B cell (primary cell): ENCODE results near the gene CDC25A. TPM values are rescaled to one million over a fixed set of nuclear protein-coding genes. Genes with fewer than 3 reads are reported as not detected.

Experiments
- ATAC-seq: fragments of 200-7000 bp; cut with Tn5 transposase; one replicate; pipeline ENCODE4 v1.10.0; 2021; ENCODE audit warnings: low read depth, mild to moderate bottlenecking, moderate number of reproducible peaks, moderate library complexity
- CTCF ChIA-PET: fragments of 350-600 bp; sonication (Branson Sonifier 250); formaldehyde crosslinking; loops from one replicate; lab custom pipeline; 2021; ENCODE audit warnings: antibody characterized with exemption, inconsistent platforms; lab: Charles Lee
- POLR2A ChIA-PET: fragments of 350-600 bp; sonication (Branson Sonifier 250); formaldehyde crosslinking; loops from one replicate; lab custom pipeline; 2021; ENCODE audit warnings: antibody characterized with exemption; lab: Charles Lee
- DNase-seq: peaks from one replicate; pipeline ENCODE4 v3.0.0; 2013
- H2AFZ ChIP-seq: 2 replicates; pipeline ENCODE4 v1.6.1; 2012; ENCODE audit warnings: mild to moderate bottlenecking, low read depth, low read length; ENCODE audit not compliant: insufficient read depth, poor library complexity, severe bottlenecking
- H3K27ac ChIP-seq, 2 donors: 1 replicate in 1 of 2; 2 replicates in 1 of 2; pipeline ENCODE4 v1.5.1; 2012 to 2013; ENCODE audit warnings: low read length in 2 of 2, mild to moderate bottlenecking in 2 of 2, moderate library complexity in 1 of 2
- H3K27me3 ChIP-seq, 4 experiments: fragments of 200-600 bp in 1 of 4; sonication (generic) in 1 of 4; replicated peaks in 1 of 4; 1 replicate in 2 of 4; 2 replicates in 2 of 4; pipeline versions ENCODE4 v1.6.1 to v1.7.0; 2013 to 2016; ENCODE audit warnings: low read length in 3 of 4, mild to moderate bottlenecking in 2 of 4, mixed read lengths in 1 of 4, moderate library complexity in 1 of 4; ENCODE audit not compliant: insufficient read depth in 4 of 4, control insufficient read depth in 3 of 4; ENCODE audit errors: control extremely low read depth in 1 of 4
- H3K36me3 ChIP-seq, 2 experiments: replicated peaks in 1 of 2; 1 replicate in 1 of 2; 2 replicates in 1 of 2; pipeline versions ENCODE4 v1.6.1 to v1.7.1; 2013; ENCODE audit warnings: low read length in 1 of 2; ENCODE audit not compliant: insufficient read depth in 2 of 2, control insufficient read depth in 1 of 2; ENCODE audit errors: control extremely low read depth in 1 of 2, extremely low read depth in 1 of 2
- H3K4me1 ChIP-seq, 2 donors: fragments of 200-600 bp in 1 of 2; sonication (generic) in 1 of 2; 1 replicate in 1 of 2; 2 replicates in 1 of 2; pipeline versions ENCODE4 v1.5.1 to v1.6.1; 2013 to 2017; ENCODE audit warnings: low read length in 2 of 2; ENCODE audit not compliant: control insufficient read depth in 2 of 2, insufficient read depth in 2 of 2
- H3K4me2 ChIP-seq: replicated peaks from 2 replicates; pipeline ENCODE3; 2012; ENCODE audit warnings: mild to moderate bottlenecking, low read depth, low read length; ENCODE audit not compliant: poor library complexity, severe bottlenecking
- H3K4me3 ChIP-seq, 5 experiments: fragments of 200-600 bp in 1 of 5; sonication (generic) in 1 of 5; 1 replicate in 3 of 5; 2 replicates in 2 of 5; pipeline versions ENCODE4 v1.5.1 to v1.7.0; 2011 to 2016; ENCODE audit warnings: low read length in 4 of 5, mild to moderate bottlenecking in 4 of 5, low read depth in 2 of 5, control low read depth in 1 of 5, moderate library complexity in 1 of 5; ENCODE audit not compliant: insufficient read depth in 1 of 5; ENCODE audit errors: control extremely low read depth in 1 of 5, extremely low read depth in 1 of 5
- H3K79me2 ChIP-seq: fragments of 200-600 bp; sonication (generic); one replicate; pipeline ENCODE4 v1.6.0; 2016; ENCODE audit warnings: low read length; ENCODE audit not compliant: control insufficient read depth, insufficient read depth
- H3K9ac ChIP-seq: fragments of 200-600 bp; sonication (generic); 2 replicates; pipeline ENCODE4 v1.6.1; 2017; ENCODE audit warnings: mild to moderate bottlenecking, low read length, moderate library complexity
- H3K9me3 ChIP-seq, 3 donors: one replicate each; pipeline versions ENCODE4 v1.6.1 to v1.7.1; 2013; ENCODE audit warnings: low read length in 2 of 3; ENCODE audit not compliant: control insufficient read depth in 2 of 3, insufficient read depth in 1 of 3; ENCODE audit errors: control extremely low read depth in 1 of 3
- H4K20me1 ChIP-seq: 2 replicates; pipeline ENCODE4 v1.6.0; 2012; ENCODE audit warnings: mild to moderate bottlenecking, low read length; ENCODE audit not compliant: insufficient read depth, control insufficient read depth, poor library complexity, severe bottlenecking
- H3K27ac Mint-ChIP-seq: one replicate; pipeline ENCODE4 v1.8.0; 2021; ENCODE audit warnings: mixed read lengths
- H3K27me3 Mint-ChIP-seq: one replicate; pipeline ENCODE4 v1.8.0; 2021; ENCODE audit warnings: mixed read lengths
- H3K4me1 Mint-ChIP-seq: one replicate; pipeline ENCODE4 v1.8.0; 2021; ENCODE audit warnings: mixed read lengths
- H3K4me3 Mint-ChIP-seq: one replicate; pipeline ENCODE4 v1.8.0; 2021; ENCODE audit warnings: mixed read lengths
- H3K9me3 Mint-ChIP-seq: one replicate; pipeline ENCODE4 v1.8.0; 2022; ENCODE audit warnings: mixed read lengths; ENCODE audit not compliant: insufficient read depth
- EZH2 ChIP-seq: IDR thresholded peaks from 2 replicates; pipeline ENCODE4 v1.6.1; 2012; ENCODE audit warnings: borderline replicate concordance, low read depth, mild to moderate bottlenecking, moderate library complexity, low read length; ENCODE audit not compliant: insufficient read depth, poor library complexity, severe bottlenecking
- WGBS: methylation state at CpG from one replicate; pipeline ENCODE4 v1.1.5; 2013; ENCODE audit warnings: missing lambda C conversion rate; ENCODE audit not compliant: insufficient coverage; 5-methylcytosine and 5-hydroxymethylcytosine counted together
- intact Hi-C: fragments of 100-400 bp; cut with micrococcal nuclease; formaldehyde crosslinking; loops from one replicate; pipeline ENCODE4 v1.10.0; 2022
- polyA plus RNA-seq: library from polyadenylated mRNA; depleted of rRNA; stranded (reverse); fragments of >200 nt; gene quantifications from 2 replicates; pipeline ENCODE4 v1.2.3, GENCODE V29; 2012
- total RNA-seq, 2 donors: library from RNA; stranded (reverse); fragments of 120-200 nt in 1 of 2; gene quantifications; 1 replicate in 1 of 2; 2 replicates in 1 of 2; pipeline versions ENCODE4 v1.2.3 to v1.2.4, GENCODE V29; 2013 to 2022
- TF ChIP-seq, protein P1 (sequence below): fragments of 200-600 bp; IDR thresholded peaks from one replicate; pipeline ENCODE4 v1.8.0; 2022; ENCODE audit warnings: antibody characterized with exemption, mild to moderate bottlenecking

The CDC25A gene
- total and polyA plus RNA-seq, 2 donors (not counting 1 experiment from before 2014, with no cell fraction given) = 0.07 to 0.27 TPM

DNA sequence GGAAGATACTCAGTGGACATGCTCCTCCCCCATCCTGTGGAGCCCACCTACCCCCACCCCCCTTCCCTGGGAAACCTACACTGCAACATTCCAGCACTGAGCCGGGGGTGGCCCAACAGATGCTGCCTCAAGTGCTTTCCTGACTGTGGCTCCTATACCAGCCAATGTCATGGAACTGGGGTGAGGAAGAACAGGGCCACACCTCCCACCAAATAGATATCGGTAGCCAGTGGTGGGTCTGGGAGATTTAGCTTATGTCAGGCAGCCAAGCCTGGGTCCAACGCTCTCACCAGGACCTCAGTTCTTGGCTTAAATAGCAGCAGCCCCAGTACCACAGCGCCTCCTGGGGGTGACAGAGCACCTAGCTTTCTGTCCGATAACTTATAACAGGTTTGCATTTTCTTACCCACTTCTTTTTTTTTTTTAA, 30.3 kb downstream of the CDC25A start:
- H3K9ac ChIP-seq = no peak overlapping the region
- no peak overlapping the region for H2AFZ ChIP-seq
- ChIA-PET CTCF (interaction anchor here (0.6 to 2.2 kb wide), 7 partner anchors 27 to 636 kb away, joined by 3 to 8 read pairs (median 4); no protein-coding TSS in a partner anchor), POLR2A (no interaction called here)
- H3K4me2 ChIP-seq = no peak overlapping the region
- no peaks in the 10 kb centered on the region for H3K27me3 Mint-ChIP-seq
- no peaks in the 10 kb centered on the region for H3K9me3 Mint-ChIP-seq
- H3K4me3 ChIP-seq = no peak overlapping the region
- WGBS = 77% methylated on average over 3 of the region's 5 CpGs
- DNase-seq = peak; percentile 58
- H3K27me3 ChIP-seq = no peaks in the 10 kb centered on the region
- TF ChIP-seq, protein P1, sequence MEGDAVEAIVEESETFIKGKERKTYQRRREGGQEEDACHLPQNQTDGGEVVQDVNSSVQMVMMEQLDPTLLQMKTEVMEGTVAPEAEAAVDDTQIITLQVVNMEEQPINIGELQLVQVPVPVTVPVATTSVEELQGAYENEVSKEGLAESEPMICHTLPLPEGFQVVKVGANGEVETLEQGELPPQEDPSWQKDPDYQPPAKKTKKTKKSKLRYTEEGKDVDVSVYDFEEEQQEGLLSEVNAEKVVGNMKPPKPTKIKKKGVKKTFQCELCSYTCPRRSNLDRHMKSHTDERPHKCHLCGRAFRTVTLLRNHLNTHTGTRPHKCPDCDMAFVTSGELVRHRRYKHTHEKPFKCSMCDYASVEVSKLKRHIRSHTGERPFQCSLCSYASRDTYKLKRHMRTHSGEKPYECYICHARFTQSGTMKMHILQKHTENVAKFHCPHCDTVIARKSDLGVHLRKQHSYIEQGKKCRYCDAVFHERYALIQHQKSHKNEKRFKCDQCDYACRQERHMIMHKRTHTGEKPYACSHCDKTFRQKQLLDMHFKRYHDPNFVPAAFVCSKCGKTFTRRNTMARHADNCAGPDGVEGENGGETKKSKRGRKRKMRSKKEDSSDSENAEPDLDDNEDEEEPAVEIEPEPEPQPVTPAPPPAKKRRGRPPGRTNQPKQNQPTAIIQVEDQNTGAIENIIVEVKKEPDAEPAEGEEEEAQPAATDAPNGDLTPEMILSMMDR = peak; percentile 63
- no peak for TF ChIP-seq EZH2
- H3K4me3 Mint-ChIP-seq = no peak overlapping the region
- H3K27ac ChIP-seq = no peak overlapping the region
- H4K20me1 ChIP-seq = no peaks in the 10 kb centered on the region
- intact Hi-C loops = no loop called here
- no peaks in the 10 kb centered on the region for H3K79me2 ChIP-seq
- no peaks in the 10 kb centered on the region for H3K36me3 ChIP-seq
- H3K4me1 Mint-ChIP-seq = no peaks in the 10 kb centered on the region
- no peaks in the 10 kb centered on the region for H3K9me3 ChIP-seq
- no peak overlapping the region for H3K27ac Mint-ChIP-seq
- no peaks in the 10 kb centered on the region for H3K4me1 ChIP-seq
- ATAC-seq = peak; percentile 28

DNA sequence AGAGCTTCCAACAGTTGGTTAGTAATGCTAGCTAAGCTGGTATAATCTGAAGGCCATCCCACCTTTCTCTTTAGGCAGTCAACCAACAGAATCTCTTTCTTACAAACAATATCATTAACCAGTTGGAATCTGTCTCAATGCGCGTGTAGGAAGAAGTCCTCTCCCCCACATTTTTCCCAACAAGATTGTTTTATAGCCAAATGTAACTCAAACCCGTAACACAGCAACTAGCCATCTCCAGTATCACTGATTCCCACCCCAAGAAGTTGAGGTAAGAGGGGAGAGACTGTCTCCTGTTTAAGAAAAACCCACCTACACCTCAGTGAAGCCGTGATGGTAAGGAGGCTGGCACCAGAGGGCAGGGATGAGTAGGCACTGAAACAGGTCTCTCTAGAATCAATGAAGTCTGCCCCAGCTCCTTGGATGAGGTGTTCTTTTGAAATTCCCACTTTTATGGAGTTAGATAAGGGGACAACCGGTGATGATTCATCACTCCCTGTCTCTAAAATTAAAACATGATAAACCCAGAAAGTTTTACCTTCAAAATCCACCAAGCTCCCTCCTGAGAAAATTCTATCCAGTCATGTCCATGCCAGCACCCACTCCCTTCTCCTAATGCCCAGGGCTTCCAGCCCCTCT, 30.9 kb downstream of the CDC25A start:
- no peaks in the 10 kb centered on the region for H4K20me1 ChIP-seq
- H3K4me3 ChIP-seq = no peak overlapping the region
- no peak overlapping the region for H3K27ac ChIP-seq
- no CpG with 5 or more reads among the region's 5 CpGs for WGBS
- intact Hi-C loops = no loop called here
- H3K9ac ChIP-seq = no peak overlapping the region
- H3K4me3 Mint-ChIP-seq = no peak overlapping the region
- H3K4me1 Mint-ChIP-seq = no peaks in the 10 kb centered on the region
- H3K27me3 ChIP-seq = no peaks in the 10 kb centered on the region
- no peaks in the 10 kb centered on the region for H3K79me2 ChIP-seq
- TF ChIP-seq, protein P1 = no peak
- TF ChIP-seq EZH2 = no peak
- DNase-seq = no peak
- no peak overlapping the region for H2AFZ ChIP-seq
- no peak overlapping the region for H3K4me2 ChIP-seq
- H3K27me3 Mint-ChIP-seq = no peaks in the 10 kb centered on the region
- ATAC-seq = no peak
- H3K36me3 ChIP-seq = no peaks in the 10 kb centered on the region
- no peak overlapping the region for H3K27ac Mint-ChIP-seq
- ChIA-PET CTCF (interaction anchor here (0.6 to 2.2 kb wide), 5 partner anchors 43 to 635 kb away, joined by 3 to 8 read pairs (median 4); no protein-coding TSS in a partner anchor), POLR2A (no interaction called here)
- no peaks in the 10 kb centered on the region for H3K9me3 Mint-ChIP-seq
- H3K4me1 ChIP-seq = no peaks in the 10 kb centered on the region
- H3K9me3 ChIP-seq = no peaks in the 10 kb centered on the region
